CD4-positive, alpha-beta memory T cell (primary cell): ENCODE measurements around the gene ATP11A. TPM values are rescaled to one million over a fixed set of nuclear protein-coding genes. Genes with fewer than 3 reads are reported as not detected.

ENCODE experiments used
- CTCF ChIA-PET: fragments of 350-600 bp; sonication (Branson Sonifier 250); formaldehyde crosslinking; loops from one replicate; lab custom pipeline; 2021; ENCODE audit warnings: inconsistent platforms; ENCODE audit not compliant: partially characterized antibody; lab: Charles Lee
- POLR2A ChIA-PET: fragments of 350-600 bp; sonication (Branson Sonifier 250); formaldehyde crosslinking; loops from one replicate; lab custom pipeline; 2021; ENCODE audit not compliant: partially characterized antibody; lab: Charles Lee
- DNase-seq, 5 donors: peaks; one replicate each; pipeline versions ENCODE4 v3.0.0 to v3.0.0-alpha.2; 2020 to 2022; ENCODE audit warnings: mixed read lengths in 1 of 5
- H3K27ac ChIP-seq: one replicate; pipeline ENCODE4 v1.7.0; 2013; ENCODE audit warnings: low read depth, low read length
- H3K27me3 ChIP-seq: 2 replicates; pipeline ENCODE4 v1.7.0; 2013; ENCODE audit warnings: mild to moderate bottlenecking, low read length, moderate library complexity; ENCODE audit not compliant: insufficient read depth
- H3K36me3 ChIP-seq: 2 replicates; pipeline ENCODE4 v1.7.0; 2013; ENCODE audit warnings: mild to moderate bottlenecking, low read length, moderate library complexity; ENCODE audit not compliant: insufficient read depth
- H3K4me1 ChIP-seq: 2 replicates; pipeline ENCODE4 v1.7.0; 2013; ENCODE audit warnings: mild to moderate bottlenecking, low read length, moderate library complexity; ENCODE audit not compliant: insufficient read depth
- H3K4me3 ChIP-seq, 2 donors: one replicate each; pipeline ENCODE4 v1.7.0; 2013; ENCODE audit warnings: low read length in 2 of 2, mild to moderate bottlenecking in 1 of 2
- H3K9me3 ChIP-seq, 2 donors: one replicate each; pipeline ENCODE4 v1.7.0; 2013; ENCODE audit warnings: low read length in 2 of 2, control low read depth in 1 of 2; ENCODE audit not compliant: control insufficient read depth in 1 of 2
- H3K27ac Mint-ChIP-seq, 7 donors: one replicate each; pipeline ENCODE4 v1.8.0; 2020 to 2021; ENCODE audit warnings: mixed read lengths in 7 of 7, mild to moderate bottlenecking in 6 of 7, inconsistent platforms in 3 of 7, moderate library complexity in 3 of 7
- H3K27me3 Mint-ChIP-seq, 2 donors: one replicate each; pipeline ENCODE4 v1.8.0; 2020 to 2021; ENCODE audit warnings: mixed read lengths in 2 of 2
- H3K36me3 Mint-ChIP-seq, 2 donors: one replicate each; pipeline ENCODE4 v1.8.0; 2020 to 2021; ENCODE audit warnings: mixed read lengths in 2 of 2, inconsistent platforms in 1 of 2, mild to moderate bottlenecking in 1 of 2
- H3K4me1 Mint-ChIP-seq, 4 donors: one replicate each; pipeline ENCODE4 v1.8.0; 2020 to 2021; ENCODE audit warnings: mixed read lengths in 4 of 4, mild to moderate bottlenecking in 1 of 4
- H3K4me3 Mint-ChIP-seq, 8 donors: one replicate each; pipeline ENCODE4 v1.8.0; 2020 to 2021; ENCODE audit warnings: mixed read lengths in 8 of 8, mild to moderate bottlenecking in 7 of 8, moderate library complexity in 6 of 8, inconsistent platforms in 3 of 8
- H3K9me3 Mint-ChIP-seq, 8 donors: one replicate each; pipeline ENCODE4 v1.8.0; 2020 to 2021; ENCODE audit warnings: mixed read lengths in 8 of 8, mild to moderate bottlenecking in 5 of 8, inconsistent platforms in 3 of 8, moderate library complexity in 1 of 8
- intact Hi-C: fragments of 100-400 bp; cut with micrococcal nuclease; formaldehyde crosslinking; loops from one replicate; pipeline ENCODE4 v1.15.1; 2023
- polyA plus RNA-seq, 2 donors: library from polyadenylated mRNA; unstranded; fragments of 300-500 nt; fragmentation: Illumina TruSeq; gene quantifications; one replicate each; pipeline ENCODE4 v1.2.3, GENCODE V29; 2021
- total RNA-seq, 2 experiments: library from RNA; stranded (reverse); gene quantifications; one replicate each; pipeline ENCODE4 v1.2.3, GENCODE V29; 2021

ATP11A gene
- total and polyA plus RNA-seq, 4 experiments from 2014 or later: 1.1 to 50.5 (median 30.7) TPM

DNA sequence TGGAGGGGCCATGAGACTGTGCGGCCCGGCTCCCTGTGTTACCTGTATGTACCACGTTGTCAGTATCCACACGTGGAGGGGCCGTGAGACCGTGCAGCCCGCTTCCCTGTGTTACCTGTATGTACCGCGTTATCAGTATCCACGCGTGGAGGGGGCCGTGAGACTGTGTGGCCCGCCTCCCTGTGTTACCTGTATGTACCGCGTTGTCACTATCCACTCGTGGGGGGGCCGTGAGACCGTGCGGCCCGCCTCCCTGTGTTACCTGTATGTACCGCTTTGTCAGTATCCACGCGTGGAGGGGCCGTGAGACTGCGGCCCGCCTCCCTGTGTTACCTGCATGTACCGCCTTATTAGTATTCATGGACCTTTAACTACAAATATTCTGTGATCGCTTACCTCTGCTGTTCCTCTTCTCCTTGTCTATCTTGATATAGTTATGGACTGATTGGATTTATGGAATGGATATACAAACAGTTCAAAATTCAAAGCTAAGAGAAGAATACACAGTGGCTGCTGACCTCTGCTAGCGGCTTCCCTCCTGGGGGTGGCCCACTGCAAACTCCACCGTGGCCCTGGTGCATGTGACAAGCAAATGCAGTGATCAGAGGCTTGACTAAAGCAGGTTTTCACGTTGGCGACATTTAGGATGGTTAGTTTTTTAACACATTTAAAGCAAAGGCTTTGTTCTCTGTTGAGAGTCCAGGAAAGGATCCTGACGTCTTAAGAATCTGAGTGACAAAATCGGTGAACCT, 38.7 kb downstream of the ATP11A start:
- CTCF ChIA-PET: no interaction called here
- H3K27ac Mint-ChIP-seq: no peak overlapping the region
- no peaks in the 10 kb centered on the region for H3K27me3 Mint-ChIP-seq
- Histone ChIP-seq H3K9me3 (no peaks in the 10 kb centered on the region), H3K36me3 (no peaks in the 10 kb centered on the region), H3K4me3 (no peak overlapping the region), H3K27me3 (no peaks in the 10 kb centered on the region), H3K4me1 (peaks cover 20% of the 10 kb centered on the region), H3K27ac (no peak overlapping the region)
- peak overlapping the region in 1 of 8 donors; percentile 21 for H3K4me3 Mint-ChIP-seq
- DNase-seq: no peak
- H3K36me3 Mint-ChIP-seq: peaks cover 0 to 3% of the 10 kb centered on the region in 2 donors
- peaks cover 20 to 62% (median 37%) of the 10 kb centered on the region in 4 donors for H3K4me1 Mint-ChIP-seq
- H3K9me3 Mint-ChIP-seq: no peaks in the 10 kb centered on the region
- POLR2A ChIA-PET: no interaction called here
- intact Hi-C loops: no loop called here

DNA sequence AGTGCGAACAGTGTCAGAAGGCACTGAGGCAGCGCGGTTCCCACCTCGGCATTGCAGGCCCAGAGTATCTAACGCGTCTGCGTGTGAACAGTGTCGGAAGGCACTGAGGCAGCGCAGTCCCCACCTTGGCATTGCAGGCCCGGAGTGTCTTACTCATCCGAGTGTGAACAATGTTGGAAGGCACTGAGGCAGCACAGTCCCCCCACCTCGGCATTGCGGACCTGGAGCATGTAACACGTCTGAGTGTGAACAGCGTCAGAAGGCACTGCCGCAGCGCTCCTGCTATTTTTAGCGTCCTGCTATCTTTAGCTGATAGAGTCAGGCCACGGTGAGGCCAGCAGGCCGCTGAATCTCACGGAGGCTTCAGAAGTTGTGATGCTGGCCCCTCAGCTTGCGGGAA, 39.6 kb downstream of the ATP11A start:
- H3K9me3 ChIP-seq: no peaks in the 10 kb centered on the region
- ChIA-PET CTCF (no interaction called here), POLR2A (no interaction called here)
- peaks cover 0 to 3% of the 10 kb centered on the region in 2 donors for H3K36me3 Mint-ChIP-seq
- H3K4me3 Mint-ChIP-seq: no peak overlapping the region
- H3K9me3 Mint-ChIP-seq: no peaks in the 10 kb centered on the region
- no peak overlapping the region for H3K27ac Mint-ChIP-seq
- no peak overlapping the region for H3K27ac ChIP-seq
- intact Hi-C loops: no loop called here
- no peak overlapping the region for H3K4me3 ChIP-seq
- H3K36me3 ChIP-seq: no peaks in the 10 kb centered on the region
- H3K4me1 ChIP-seq: peaks cover 20% of the 10 kb centered on the region
- H3K4me1 Mint-ChIP-seq: peaks cover 20 to 55% (median 32%) of the 10 kb centered on the region in 4 donors
- DNase-seq: no peak
- no peaks in the 10 kb centered on the region for H3K27me3 ChIP-seq
- H3K27me3 Mint-ChIP-seq: no peaks in the 10 kb centered on the region

DNA sequence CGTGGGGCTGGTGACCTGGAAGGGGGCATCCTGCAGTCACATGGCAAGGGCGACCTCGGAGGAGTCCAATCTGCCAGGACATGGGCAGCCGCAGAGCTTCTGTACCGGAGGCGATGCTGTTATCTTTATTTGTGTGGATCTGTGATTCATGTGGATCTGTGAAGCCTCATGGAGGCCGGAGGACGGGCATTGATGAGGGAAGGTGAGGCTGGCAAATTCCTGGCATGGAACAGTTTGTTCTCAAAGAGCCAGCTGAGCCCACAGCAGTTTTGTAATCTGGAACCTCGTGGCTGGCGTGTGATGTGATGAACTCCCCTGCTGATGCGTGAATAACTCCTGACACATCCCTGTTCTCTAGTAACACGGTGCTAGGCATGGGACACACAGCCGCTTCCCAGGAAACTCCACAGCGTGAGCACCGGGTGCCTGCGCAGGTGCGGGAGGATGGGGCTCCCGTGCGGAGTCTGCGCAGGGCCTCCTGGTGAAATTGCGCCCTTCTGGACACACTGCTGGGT, 40.4 kb downstream of the ATP11A start:
- Histone ChIP-seq H3K4me3 (no peak overlapping the region), H3K4me1 (peaks cover 13% of the 10 kb centered on the region), H3K27me3 (no peaks in the 10 kb centered on the region), H3K9me3 (no peaks in the 10 kb centered on the region), H3K36me3 (no peaks in the 10 kb centered on the region), H3K27ac (no peak overlapping the region)
- Mint-ChIP-seq H3K4me3 (no peak overlapping the region), H3K27ac (no peak overlapping the region), H3K4me1 (peaks cover 19 to 47% (median 26%) of the 10 kb centered on the region in 4 donors), H3K27me3 (no peaks in the 10 kb centered on the region), H3K36me3 (peaks cover 0 to 3% of the 10 kb centered on the region in 2 donors), H3K9me3 (no peaks in the 10 kb centered on the region)
- POLR2A ChIA-PET: no interaction called here
- CTCF ChIA-PET: no interaction called here
- intact Hi-C loops: no loop called here
- DNase-seq: no peak

DNA sequence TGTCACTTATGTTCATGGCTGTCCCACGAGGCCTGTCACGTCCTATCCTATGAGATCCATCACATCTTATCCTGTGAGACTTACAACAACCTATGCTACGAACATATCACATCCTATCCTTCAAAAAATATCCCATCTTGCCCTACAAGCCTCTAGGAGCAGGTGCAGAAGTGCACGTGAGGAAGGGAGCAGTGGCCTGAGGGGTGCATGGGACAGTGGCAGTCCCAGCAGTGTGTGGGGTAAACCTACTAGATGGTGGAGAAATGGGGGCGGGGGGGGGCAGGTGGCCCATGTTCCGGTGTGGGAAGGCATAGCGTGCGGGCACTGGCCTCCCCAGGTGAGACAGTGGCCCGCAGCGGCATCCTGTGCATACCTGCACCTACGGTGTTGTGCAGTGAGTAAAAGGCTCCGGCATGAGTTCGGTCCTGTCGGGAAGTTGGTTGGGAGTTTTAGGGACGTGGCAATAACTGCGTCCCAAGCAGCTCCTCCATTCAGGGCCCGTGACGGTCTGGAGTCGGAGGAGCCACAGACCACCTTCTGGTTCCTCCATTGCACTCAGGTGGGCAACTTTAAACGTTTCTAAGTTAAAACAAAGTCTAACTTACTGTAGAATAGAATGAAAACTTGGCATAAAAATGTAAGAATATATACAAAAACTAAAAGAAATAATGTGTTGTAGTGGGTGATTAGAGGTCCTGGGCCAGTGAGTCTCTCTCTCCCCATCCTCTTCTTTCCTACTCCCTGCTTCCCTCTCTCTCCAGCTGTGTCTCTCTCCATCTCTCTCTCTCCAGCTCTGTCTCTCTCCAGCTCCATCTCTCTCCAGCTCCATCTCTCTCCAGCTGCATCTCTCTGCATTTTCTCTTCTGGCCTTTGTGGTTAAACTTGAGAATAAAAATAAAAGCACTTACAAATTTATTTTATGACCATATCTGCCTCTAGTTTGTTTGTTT, 42.1 kb downstream of the ATP11A start:
- H3K36me3 ChIP-seq: no peaks in the 10 kb centered on the region
- H3K9me3 ChIP-seq: no peaks in the 10 kb centered on the region
- no peak overlapping the region for H3K4me3 ChIP-seq
- peaks cover 9 to 32% (median 13%) of the 10 kb centered on the region in 4 donors for H3K4me1 Mint-ChIP-seq
- peaks cover 0 to 3% of the 10 kb centered on the region in 2 donors for H3K36me3 Mint-ChIP-seq
- H3K4me3 Mint-ChIP-seq: no peak overlapping the region
- H3K27ac ChIP-seq: no peak overlapping the region
- H3K27me3 ChIP-seq: no peaks in the 10 kb centered on the region
- CTCF ChIA-PET: no interaction called here
- DNase-seq: no peak
- no peak overlapping the region for H3K27ac Mint-ChIP-seq
- H3K9me3 Mint-ChIP-seq: no peaks in the 10 kb centered on the region
- intact Hi-C loops: no loop called here
- H3K27me3 Mint-ChIP-seq: no peaks in the 10 kb centered on the region
- no peaks in the 10 kb centered on the region for H3K4me1 ChIP-seq
- POLR2A ChIA-PET: no interaction called here

DNA sequence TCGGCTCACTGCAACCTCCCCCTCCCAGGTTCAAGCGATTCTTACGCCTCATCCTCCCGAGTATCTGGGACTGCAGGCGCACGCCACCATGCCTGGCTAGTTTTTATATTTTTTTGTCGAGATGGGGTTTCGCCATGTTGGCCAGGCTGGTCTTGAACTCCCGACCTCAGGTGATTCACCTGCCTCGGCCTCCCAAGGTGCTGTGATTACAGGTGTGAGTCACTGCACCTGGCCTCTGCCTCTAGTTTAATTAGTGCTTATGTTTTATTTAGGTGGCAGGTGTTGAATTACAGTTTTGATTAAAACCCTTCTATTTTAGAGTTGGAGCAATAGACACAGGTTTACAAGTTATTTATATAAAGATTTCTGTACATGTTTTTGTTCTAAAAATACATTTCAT, 42.8 kb downstream of the ATP11A start:
- H3K27ac Mint-ChIP-seq: no peak overlapping the region
- H3K36me3 Mint-ChIP-seq: peaks cover 0 to 3% of the 10 kb centered on the region in 2 donors

DNA sequence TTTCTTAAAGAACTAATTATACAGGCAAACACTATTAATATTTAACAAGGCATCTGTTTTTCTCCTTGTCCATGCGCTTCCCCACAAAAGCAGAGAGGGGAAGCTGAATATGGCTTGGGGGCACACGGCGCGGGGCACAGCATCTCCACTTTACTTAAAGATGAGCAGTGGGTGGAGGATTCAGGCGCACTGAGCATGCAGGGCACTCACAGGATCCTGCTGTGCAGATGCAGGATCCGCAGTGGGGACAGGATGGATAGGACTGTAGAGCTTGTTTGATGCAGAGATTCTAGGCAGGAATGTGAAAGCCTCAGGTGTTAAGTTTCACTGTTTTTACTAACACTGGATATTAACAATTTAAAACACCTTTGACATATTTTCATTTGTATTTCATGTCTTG, 43.3 kb downstream of the ATP11A start:
- peak overlapping the region in 1 of 7 donors; percentile 85 for H3K27ac Mint-ChIP-seq
- CTCF ChIA-PET: no interaction called here
- no peaks in the 10 kb centered on the region for H3K27me3 Mint-ChIP-seq

More for the DNA sequence above, 42.8 kb downstream of the ATP11A start:
- Mint-ChIP-seq H3K27me3 (no peaks in the 10 kb centered on the region), H3K4me1 (peaks cover 9 to 38% (median 13%) of the 10 kb centered on the region in 4 donors), H3K9me3 (no peaks in the 10 kb centered on the region), H3K4me3 (no peak overlapping the region)
- POLR2A ChIA-PET: no interaction called here
- no peaks in the 10 kb centered on the region for H3K9me3 ChIP-seq
- no peaks in the 10 kb centered on the region for H3K4me1 ChIP-seq
- H3K27me3 ChIP-seq: no peaks in the 10 kb centered on the region
- no peak overlapping the region for H3K27ac ChIP-seq
- CTCF ChIA-PET: no interaction called here
- intact Hi-C loops: no loop called here
- DNase-seq: no peak
- no peaks in the 10 kb centered on the region for H3K36me3 ChIP-seq
- H3K4me3 ChIP-seq: no peak overlapping the region

More for the DNA sequence above, 43.3 kb downstream of the ATP11A start:
- Histone ChIP-seq H3K4me3 (no peak overlapping the region), H3K4me1 (no peaks in the 10 kb centered on the region), H3K36me3 (no peaks in the 10 kb centered on the region), H3K27me3 (no peaks in the 10 kb centered on the region), H3K9me3 (no peaks in the 10 kb centered on the region), H3K27ac (no peak overlapping the region)
- intact Hi-C loops: no loop called here
- no peaks in the 10 kb centered on the region for H3K9me3 Mint-ChIP-seq
- H3K4me1 Mint-ChIP-seq: peaks cover 9 to 38% (median 13%) of the 10 kb centered on the region in 4 donors
- H3K36me3 Mint-ChIP-seq: peaks cover 0 to 3% of the 10 kb centered on the region in 2 donors
- POLR2A ChIA-PET: no interaction called here
- no peak overlapping the region for H3K4me3 Mint-ChIP-seq
- no peak for DNase-seq
